Nephron progenitor cell (in vitro differentiated cells): ENCODE results near the gene ACTL8.
A peak's percentile ranks its signal among the peaks of the same experiment; 100 is the strongest.

ENCODE experiments used
- DNase-seq: peaks from one replicate; pipeline ENCODE4 v3.0.0; 2021
- H3K27ac Mint-ChIP-seq: 2 replicates; pipeline ENCODE4 v1.8.0; 2021; ENCODE audit warnings: mild to moderate bottlenecking, moderate library complexity, mixed read lengths
- H3K27me3 Mint-ChIP-seq: 2 replicates; pipeline ENCODE4 v1.8.0; 2021; ENCODE audit warnings: mild to moderate bottlenecking, low read depth, mixed read lengths; ENCODE audit not compliant: poor library complexity
- H3K36me3 Mint-ChIP-seq: 2 replicates; pipeline ENCODE4 v1.8.0; 2021; ENCODE audit warnings: low read depth, mixed read lengths
- H3K4me1 Mint-ChIP-seq: 2 replicates; pipeline ENCODE4 v1.8.0; 2021; ENCODE audit warnings: mixed read lengths
- H3K4me3 Mint-ChIP-seq: 2 replicates; pipeline ENCODE4 v1.8.0; 2021; ENCODE audit warnings: mild to moderate bottlenecking, moderate library complexity, mixed read lengths
- H3K9me3 Mint-ChIP-seq: 2 replicates; pipeline ENCODE4 v1.8.0; 2021; ENCODE audit warnings: mild to moderate bottlenecking, moderate library complexity, mixed read lengths
- TF ChIP-seq, protein P1 (sequence below): fragments of 200-600 bp; sonication (generic); IDR thresholded peaks from 2 replicates; pipeline ENCODE4 v1.5.0; 2021; ENCODE audit warnings: antibody characterized with exemption

The ACTL8 gene

DNA sequence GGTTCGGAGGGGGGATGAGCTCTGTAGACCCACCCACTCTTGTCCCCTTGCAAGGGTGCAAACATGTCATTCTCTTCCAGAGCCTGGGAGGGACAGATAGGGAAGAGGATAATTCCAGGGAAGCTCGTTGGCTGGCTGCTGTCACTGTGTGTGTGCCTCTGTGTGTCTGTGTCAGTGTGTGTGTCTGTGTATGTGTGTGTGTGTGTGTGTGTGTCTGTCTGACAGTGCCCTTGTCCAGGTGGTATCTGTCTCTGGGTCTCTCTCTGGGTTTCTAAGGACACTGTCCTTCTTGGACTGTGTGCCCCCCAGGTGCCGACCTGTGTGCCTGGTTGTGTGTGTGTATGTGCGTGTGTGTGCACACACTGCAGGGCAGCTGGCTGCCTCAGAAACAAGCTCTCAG is 90.5 kb downstream of the ACTL8 start:
- Mint-ChIP-seq H3K27me3 (peaks cover 44% of the 10 kb centered on the region), H3K27ac (no peak overlapping the region)
- TF ChIP-seq, protein P1, sequence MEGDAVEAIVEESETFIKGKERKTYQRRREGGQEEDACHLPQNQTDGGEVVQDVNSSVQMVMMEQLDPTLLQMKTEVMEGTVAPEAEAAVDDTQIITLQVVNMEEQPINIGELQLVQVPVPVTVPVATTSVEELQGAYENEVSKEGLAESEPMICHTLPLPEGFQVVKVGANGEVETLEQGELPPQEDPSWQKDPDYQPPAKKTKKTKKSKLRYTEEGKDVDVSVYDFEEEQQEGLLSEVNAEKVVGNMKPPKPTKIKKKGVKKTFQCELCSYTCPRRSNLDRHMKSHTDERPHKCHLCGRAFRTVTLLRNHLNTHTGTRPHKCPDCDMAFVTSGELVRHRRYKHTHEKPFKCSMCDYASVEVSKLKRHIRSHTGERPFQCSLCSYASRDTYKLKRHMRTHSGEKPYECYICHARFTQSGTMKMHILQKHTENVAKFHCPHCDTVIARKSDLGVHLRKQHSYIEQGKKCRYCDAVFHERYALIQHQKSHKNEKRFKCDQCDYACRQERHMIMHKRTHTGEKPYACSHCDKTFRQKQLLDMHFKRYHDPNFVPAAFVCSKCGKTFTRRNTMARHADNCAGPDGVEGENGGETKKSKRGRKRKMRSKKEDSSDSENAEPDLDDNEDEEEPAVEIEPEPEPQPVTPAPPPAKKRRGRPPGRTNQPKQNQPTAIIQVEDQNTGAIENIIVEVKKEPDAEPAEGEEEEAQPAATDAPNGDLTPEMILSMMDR: no peak

GRCh38 chr1:17846341-17846740 is 91.2 kb downstream of the ACTL8 start:
- Mint-ChIP-seq H3K27ac (peak overlapping the region; percentile 6), H3K27me3 (peaks cover 44% of the 10 kb centered on the region), H3K36me3 (no peaks in the 10 kb centered on the region), H3K4me1 (peaks cover 21% of the 10 kb centered on the region), H3K9me3 (no peaks in the 10 kb centered on the region), H3K4me3 (no peak overlapping the region)
- DNase-seq: no peak
- TF ChIP-seq, protein P1: no peak

More for the DNA sequence above, 90.5 kb downstream of the ACTL8 start:
- Mint-ChIP-seq H3K9me3 (no peaks in the 10 kb centered on the region), H3K36me3 (no peaks in the 10 kb centered on the region), H3K4me1 (peaks cover 24% of the 10 kb centered on the region), H3K4me3 (no peak overlapping the region)
- no peak for DNase-seq

- DNase-seq: no peak
- H3K27me3 Mint-ChIP-seq: peaks cover 44% of the 10 kb centered on the region
- no peak overlapping the region for H3K4me3 Mint-ChIP-seq
- H3K9me3 Mint-ChIP-seq: no peaks in the 10 kb centered on the region
- no peaks in the 10 kb centered on the region for H3K36me3 Mint-ChIP-seq
- no peak overlapping the region for H3K27ac Mint-ChIP-seq
- TF ChIP-seq, protein P1: no peak
- peaks cover 16% of the 10 kb centered on the region for H3K4me1 Mint-ChIP-seq
These were observed 92.0 kb downstream of the ACTL8 start for GRCh38 chr1:17847111-17847510.

GRCh38 chr1:17849216-17849615 is 94.1 kb downstream of the ACTL8 start:
- no peaks in the 10 kb centered on the region for H3K36me3 Mint-ChIP-seq
- peaks cover 41% of the 10 kb centered on the region for H3K27me3 Mint-ChIP-seq
- no peak for DNase-seq
- no peaks in the 10 kb centered on the region for H3K9me3 Mint-ChIP-seq
- no peak overlapping the region for H3K4me3 Mint-ChIP-seq
- peaks cover 2% of the 10 kb centered on the region for H3K4me1 Mint-ChIP-seq
- TF ChIP-seq, protein P1: no peak
- H3K27ac Mint-ChIP-seq: no peak overlapping the region

GRCh38 chr1:17851056-17851455 is 95.9 kb downstream of the ACTL8 start:
- Mint-ChIP-seq H3K27me3 (peaks cover 26% of the 10 kb centered on the region), H3K27ac (no peak overlapping the region), H3K4me1 (no peaks in the 10 kb centered on the region), H3K4me3 (no peak overlapping the region), H3K9me3 (no peaks in the 10 kb centered on the region), H3K36me3 (no peaks in the 10 kb centered on the region)
- DNase-seq: no peak
- TF ChIP-seq, protein P1: no peak

- TF ChIP-seq, protein P1: no peak
- DNase-seq: no peak
- Mint-ChIP-seq H3K4me1 (no peaks in the 10 kb centered on the region), H3K4me3 (no peak overlapping the region), H3K9me3 (no peaks in the 10 kb centered on the region), H3K27ac (no peak overlapping the region), H3K36me3 (no peaks in the 10 kb centered on the region), H3K27me3 (peaks cover 23% of the 10 kb centered on the region)
These were observed 97.2 kb downstream of the ACTL8 start for GRCh38 chr1:17852383-17852782.
